ENCODE measurements around the gene CHST5. TPM values are rescaled to one million over a fixed set of nuclear protein-coding genes. Genes with fewer than 3 reads are reported as not detected.
A peak's percentile ranks its signal among the peaks of the same experiment; 100 is the strongest.

CHST5 gene
- total and polyA plus RNA-seq, 2 of the 13 experiments (the other 11 are each of a cell fraction or from before 2014, with no cell fraction given): 0.05 TPM; not detected in 1

- TF ChIP-seq ATF7-NPFF (CRISPR knock-in tag; IDR thresholded peaks at IDR 0.05; ENCODE audit: low read depth): no peak
- TF ChIP-seq, protein P1, sequence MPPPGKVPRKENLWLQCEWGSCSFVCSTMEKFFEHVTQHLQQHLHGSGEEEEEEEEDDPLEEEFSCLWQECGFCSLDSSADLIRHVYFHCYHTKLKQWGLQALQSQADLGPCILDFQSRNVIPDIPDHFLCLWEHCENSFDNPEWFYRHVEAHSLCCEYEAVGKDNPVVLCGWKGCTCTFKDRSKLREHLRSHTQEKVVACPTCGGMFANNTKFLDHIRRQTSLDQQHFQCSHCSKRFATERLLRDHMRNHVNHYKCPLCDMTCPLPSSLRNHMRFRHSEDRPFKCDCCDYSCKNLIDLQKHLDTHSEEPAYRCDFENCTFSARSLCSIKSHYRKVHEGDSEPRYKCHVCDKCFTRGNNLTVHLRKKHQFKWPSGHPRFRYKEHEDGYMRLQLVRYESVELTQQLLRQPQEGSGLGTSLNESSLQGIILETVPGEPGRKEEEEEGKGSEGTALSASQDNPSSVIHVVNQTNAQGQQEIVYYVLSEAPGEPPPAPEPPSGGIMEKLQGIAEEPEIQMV (CRISPR knock-in tag; IDR thresholded peaks at IDR 0.05; ENCODE audit: low read depth): 0 out of 2 replicates have a peak, but pooled peaks have one; percentile 28
- TF ChIP-seq, protein P2, sequence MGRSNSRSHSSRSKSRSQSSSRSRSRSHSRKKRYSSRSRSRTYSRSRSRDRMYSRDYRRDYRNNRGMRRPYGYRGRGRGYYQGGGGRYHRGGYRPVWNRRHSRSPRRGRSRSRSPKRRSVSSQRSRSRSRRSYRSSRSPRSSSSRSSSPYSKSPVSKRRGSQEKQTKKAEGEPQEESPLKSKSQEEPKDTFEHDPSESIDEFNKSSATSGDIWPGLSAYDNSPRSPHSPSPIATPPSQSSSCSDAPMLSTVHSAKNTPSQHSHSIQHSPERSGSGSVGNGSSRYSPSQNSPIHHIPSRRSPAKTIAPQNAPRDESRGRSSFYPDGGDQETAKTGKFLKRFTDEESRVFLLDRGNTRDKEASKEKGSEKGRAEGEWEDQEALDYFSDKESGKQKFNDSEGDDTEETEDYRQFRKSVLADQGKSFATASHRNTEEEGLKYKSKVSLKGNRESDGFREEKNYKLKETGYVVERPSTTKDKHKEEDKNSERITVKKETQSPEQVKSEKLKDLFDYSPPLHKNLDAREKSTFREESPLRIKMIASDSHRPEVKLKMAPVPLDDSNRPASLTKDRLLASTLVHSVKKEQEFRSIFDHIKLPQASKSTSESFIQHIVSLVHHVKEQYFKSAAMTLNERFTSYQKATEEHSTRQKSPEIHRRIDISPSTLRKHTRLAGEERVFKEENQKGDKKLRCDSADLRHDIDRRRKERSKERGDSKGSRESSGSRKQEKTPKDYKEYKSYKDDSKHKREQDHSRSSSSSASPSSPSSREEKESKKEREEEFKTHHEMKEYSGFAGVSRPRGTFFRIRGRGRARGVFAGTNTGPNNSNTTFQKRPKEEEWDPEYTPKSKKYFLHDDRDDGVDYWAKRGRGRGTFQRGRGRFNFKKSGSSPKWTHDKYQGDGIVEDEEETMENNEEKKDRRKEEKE (IDR thresholded peaks at IDR 0.05): no peak
- no peak for TF ChIP-seq RBM22 (optimal IDR thresholded peaks at IDR 0.05; ENCODE audit: low read length)
- TF ChIP-seq ZFP36L1 (CRISPR knock-in tag; IDR thresholded peaks at IDR 0.05): no peak
- no peak for TF ChIP-seq WIZ (CRISPR knock-in tag; IDR thresholded peaks at IDR 0.05)
- no peak for TF ChIP-seq GABPB1 (CRISPR knock-in tag; IDR thresholded peaks at IDR 0.05)
- TF ChIP-seq ATF1 (CRISPR knock-in tag; IDR thresholded peaks at IDR 0.05): peak; percentile 91
- TF ChIP-seq SIN3A (IDR thresholded peaks at IDR 0.05; ENCODE audit: borderline replicate concordance, low read depth, low read length): 0 out of 2 replicates have a peak, but pooled peaks have one; percentile 60
- TF ChIP-seq KDM2A (CRISPR knock-in tag; IDR thresholded peaks at IDR 0.05; ENCODE audit: borderline replicate concordance, low read depth): peak; percentile 61; the same call in 1 of the 2 replicates
- TF ChIP-seq DDIT3 (CRISPR knock-in tag; IDR thresholded peaks at IDR 0.05): 0 out of 2 replicates have a peak, but pooled peaks have one; percentile 15
- TF ChIP-seq KDM4B (CRISPR knock-in tag; IDR thresholded peaks at IDR 0.05): no peak
- no peak for TF ChIP-seq ZNF207 (IDR thresholded peaks at IDR 0.05; ENCODE audit: borderline replicate concordance)
- peak; percentile 13; the same call in 1 of the 2 replicates for TF ChIP-seq PITX1 (CRISPR knock-in tag; IDR thresholded peaks at IDR 0.05)
- TF ChIP-seq CEBPB (IDR thresholded peaks at IDR 0.05; ENCODE audit: borderline replicate concordance, low read depth, low read length): no peak
- TF ChIP-seq ZNF740 (CRISPR knock-in tag; IDR thresholded peaks at IDR 0.05): no peak
- TF ChIP-seq ZNF280B (CRISPR knock-in tag; IDR thresholded peaks at IDR 0.05; ENCODE audit: borderline replicate concordance): no peak; the same call in 1 of the 2 replicates
- no peak for TF ChIP-seq TGIF2 (CRISPR knock-in tag; IDR thresholded peaks at IDR 0.05)
- TF ChIP-seq RNF2 (conservative IDR thresholded peaks at IDR 0.05; ENCODE audit: low read depth): no peak
- TF ChIP-seq ZBTB20 (CRISPR knock-in tag; IDR thresholded peaks at IDR 0.05; ENCODE audit: borderline replicate concordance, low read depth): no peak; the same call in 1 of the 2 replicates
- TF ChIP-seq ZNF20 (CRISPR knock-in tag; IDR thresholded peaks at IDR 0.05): no peak
These were observed 19.4 kb upstream of the CHST5 start (continued) for GRCh38 chr16:75555213-75555706.

All from HepG2 (cell line).